M059J (cell line): Measurements from ENCODE around the gene TECPR2. TPM values are rescaled to one million over a fixed set of nuclear protein-coding genes. Genes with fewer than 3 reads are reported as not detected.
"Not testable (repeated sequence)": the region's sequence is repeated elsewhere in the genome, so short reads cannot be mapped to it uniquely, and the experiment has no call there.

Experiments
- DNase-seq: peaks from one replicate; pipeline ENCODE4 v3.0.0-alpha.2; 2012; ENCODE audit warnings: low read depth
- total RNA-seq: library from RNA; depleted of rRNA; stranded (reverse); fragments of >200 nt; shearing (Covaris generic); gene quantifications from 2 replicates; pipeline ENCODE4 v1.2.3, GENCODE V29; 2014

TECPR2 gene
- total RNA-seq, 1 experiment from 2014 or later, result 6.2 TPM

GRCh38 chr14:102509746-102510615 lies 147.2 kb downstream of the TECPR2 start, which contains the start of gene ANKRD9:
Gene ANKRD9, minus strand, starts transcription at chr14:102509776. Its CDS starts 1,887 bp downstream, at chr14:102507889.
- peak; percentile 85 for DNase-seq

- DNase-seq, result no peak
Measured at GRCh38 chr14:102510616-102511520, 148.1 kb downstream of the TECPR2 start.

GRCh38 chr14:102511538-102511937 lies 148.8 kb downstream of the TECPR2 start:
- DNase-seq, result no peak

- no peak for DNase-seq
Measured at GRCh38 chr14:102512793-102513300, 150.1 kb downstream of the TECPR2 start.

GRCh38 chr14:102513899-102514772 lies 151.4 kb downstream of the TECPR2 start:
- no peak for DNase-seq

- DNase-seq, result no peak
Measured at GRCh38 chr14:102514987-102515733, 152.4 kb downstream of the TECPR2 start.

GRCh38 chr14:102516531-102517391 lies 154.0 kb downstream of the TECPR2 start:
- DNase-seq, result peak; percentile 33

GRCh38 chr14:102517392-102518062 lies 154.8 kb downstream of the TECPR2 start:
- DNase-seq, result no peak

- no peak for DNase-seq
Measured at GRCh38 chr14:102518063-102518648, 155.4 kb downstream of the TECPR2 start.

- DNase-seq, result not testable (repeated sequence)
Measured at GRCh38 chr14:102519709-102520108, 157.0 kb downstream of the TECPR2 start.

GRCh38 chr14:102523200-102523568 lies 160.4 kb downstream of the TECPR2 start:
- no peak for DNase-seq

- DNase-seq, result no peak
Measured at GRCh38 chr14:102523569-102524450, 161.1 kb downstream of the TECPR2 start.

- peak; percentile 96 for DNase-seq
Measured at GRCh38 chr14:102524451-102525218, 161.9 kb downstream of the TECPR2 start.

- DNase-seq, result peak; percentile 71
Measured at GRCh38 chr14:102525219-102525928, 162.6 kb downstream of the TECPR2 start.

GRCh38 chr14:102525929-102526497 lies 163.3 kb downstream of the TECPR2 start:
- peak; percentile 37 for DNase-seq
